Erythroblast (primary cell): Measurements from ENCODE around the gene ATXN8OS.

ENCODE experiments used
- GATA1 ChIP-seq: IDR thresholded peaks from 2 replicates; pipeline ENCODE4 v1.6.1; 2011; ENCODE audit warnings: low read depth, mild to moderate bottlenecking, control low read depth, low read length, moderate library complexity
- POLR2A ChIP-seq: IDR thresholded peaks from 2 replicates; pipeline ENCODE4 v1.6.1; 2011; ENCODE audit warnings: mild to moderate bottlenecking, low read length

- no peak for TF ChIP-seq POLR2A
- no peak for TF ChIP-seq GATA1
Measured at GRCh38 chr13:70080012-70080411, 27.6 kb upstream of the ATXN8OS start.
